ENCODE data around the gene HRH1.

- TF ChIP-seq, protein P1, sequence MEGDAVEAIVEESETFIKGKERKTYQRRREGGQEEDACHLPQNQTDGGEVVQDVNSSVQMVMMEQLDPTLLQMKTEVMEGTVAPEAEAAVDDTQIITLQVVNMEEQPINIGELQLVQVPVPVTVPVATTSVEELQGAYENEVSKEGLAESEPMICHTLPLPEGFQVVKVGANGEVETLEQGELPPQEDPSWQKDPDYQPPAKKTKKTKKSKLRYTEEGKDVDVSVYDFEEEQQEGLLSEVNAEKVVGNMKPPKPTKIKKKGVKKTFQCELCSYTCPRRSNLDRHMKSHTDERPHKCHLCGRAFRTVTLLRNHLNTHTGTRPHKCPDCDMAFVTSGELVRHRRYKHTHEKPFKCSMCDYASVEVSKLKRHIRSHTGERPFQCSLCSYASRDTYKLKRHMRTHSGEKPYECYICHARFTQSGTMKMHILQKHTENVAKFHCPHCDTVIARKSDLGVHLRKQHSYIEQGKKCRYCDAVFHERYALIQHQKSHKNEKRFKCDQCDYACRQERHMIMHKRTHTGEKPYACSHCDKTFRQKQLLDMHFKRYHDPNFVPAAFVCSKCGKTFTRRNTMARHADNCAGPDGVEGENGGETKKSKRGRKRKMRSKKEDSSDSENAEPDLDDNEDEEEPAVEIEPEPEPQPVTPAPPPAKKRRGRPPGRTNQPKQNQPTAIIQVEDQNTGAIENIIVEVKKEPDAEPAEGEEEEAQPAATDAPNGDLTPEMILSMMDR (IDR thresholded peaks at IDR 0.05): no peak
- no peak for TF ChIP-seq POLR2A (IDR thresholded peaks at IDR 0.05)
These were observed 142.8 kb downstream of the HRH1 start for GRCh38 chr3:11297126-11297525.
